Memory B cell (primary cell): ENCODE data around the gene KMT2A.
"Not testable (repeated sequence)": the region's sequence is repeated elsewhere in the genome, so short reads cannot be mapped to it uniquely, and the experiment has no call there.

Experiments used
- ATAC-seq: fragments of 150-1000 bp; cut with Tn5 transposase; 2 replicates; pipeline ENCODE4 v1.10.0; 2021; ENCODE audit warnings: low read depth, mild to moderate bottlenecking, moderate library complexity
- DNase-seq, 2 donors: peaks; one replicate each; pipeline ENCODE4 v3.0.0; 2022; ENCODE audit warnings: low spot score in 2 of 2
- H3K27ac Mint-ChIP-seq: one replicate; pipeline ENCODE4 v1.8.0; 2022; ENCODE audit warnings: mild to moderate bottlenecking, moderate library complexity, mixed read lengths
- H3K27me3 Mint-ChIP-seq: one replicate; pipeline ENCODE4 v1.8.0; 2022; ENCODE audit warnings: mixed read lengths
- H3K36me3 Mint-ChIP-seq: one replicate; pipeline ENCODE4 v1.8.0; 2022; ENCODE audit warnings: mild to moderate bottlenecking, mixed read lengths
- H3K4me1 Mint-ChIP-seq: one replicate; pipeline ENCODE4 v1.8.0; 2022; ENCODE audit warnings: mixed read lengths
- H3K4me3 Mint-ChIP-seq: one replicate; pipeline ENCODE4 v1.8.0; 2022; ENCODE audit warnings: mild to moderate bottlenecking, moderate library complexity, mixed read lengths
- H3K9me3 Mint-ChIP-seq: one replicate; pipeline ENCODE4 v1.8.0; 2022; ENCODE audit warnings: mixed read lengths

The KMT2A gene

DNA sequence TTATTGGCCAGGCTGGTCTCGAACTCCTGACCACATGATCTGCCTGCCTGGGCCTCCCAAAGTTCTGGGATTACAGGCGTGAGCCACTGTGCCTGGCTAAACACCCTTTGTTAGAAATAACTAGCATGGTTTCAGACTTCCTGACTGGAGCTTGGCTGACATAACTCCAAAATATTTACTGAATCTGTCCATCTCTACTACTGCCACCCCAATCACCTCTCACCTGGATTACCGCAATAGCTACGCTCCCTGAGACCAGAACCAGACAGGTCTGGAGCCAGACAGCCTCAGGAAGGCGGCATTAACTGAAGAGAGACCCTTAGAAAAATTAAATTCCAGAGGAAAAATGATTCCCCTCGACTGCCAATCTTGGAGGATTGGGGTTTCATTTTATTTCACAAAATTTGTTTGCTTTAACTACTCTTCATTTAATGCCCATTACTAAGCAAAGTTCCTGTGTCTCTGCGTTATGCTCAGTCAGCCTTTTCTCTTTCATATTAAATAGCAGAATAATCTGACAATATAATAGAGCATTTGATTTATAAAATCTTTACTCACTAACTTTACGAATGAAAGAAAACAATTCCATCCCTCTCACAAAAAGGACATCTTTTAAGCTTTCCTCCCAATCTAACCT lies 107.8 kb downstream of the KMT2A start:
- H3K9me3 Mint-ChIP-seq: no peaks in the 10 kb centered on the region
- no peak overlapping the region for H3K27ac Mint-ChIP-seq
- H3K4me3 Mint-ChIP-seq: no peak overlapping the region
- DNase-seq: no peak
- H3K4me1 Mint-ChIP-seq: no peaks in the 10 kb centered on the region
- ATAC-seq: no peak
- H3K27me3 Mint-ChIP-seq: no peaks in the 10 kb centered on the region
- peaks cover 14% of the 10 kb centered on the region for H3K36me3 Mint-ChIP-seq

DNA sequence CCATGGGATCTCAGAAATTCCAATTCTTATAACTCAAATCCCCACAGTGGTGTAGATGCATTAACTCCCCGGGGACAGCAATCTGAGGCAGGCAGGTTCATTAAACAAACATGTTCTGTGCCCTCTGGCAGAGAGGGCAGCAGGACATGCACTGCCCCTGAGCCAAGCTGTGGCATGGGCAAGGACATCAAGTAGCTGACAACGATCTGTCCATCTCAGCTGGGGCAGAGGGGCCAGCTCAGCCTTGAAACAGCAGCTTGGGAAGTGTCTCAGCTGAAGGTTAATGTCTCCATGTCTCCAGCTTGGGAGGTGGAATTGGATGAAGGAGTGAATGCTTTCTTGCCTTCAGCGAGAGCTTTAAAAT lies 108.3 kb downstream of the KMT2A start:
- H3K9me3 Mint-ChIP-seq: no peaks in the 10 kb centered on the region
- H3K4me3 Mint-ChIP-seq: no peak overlapping the region
- DNase-seq: no peak
- H3K27ac Mint-ChIP-seq: no peak overlapping the region
- ATAC-seq: no peak
- no peaks in the 10 kb centered on the region for H3K27me3 Mint-ChIP-seq
- no peaks in the 10 kb centered on the region for H3K4me1 Mint-ChIP-seq
- peaks cover 14% of the 10 kb centered on the region for H3K36me3 Mint-ChIP-seq

DNA sequence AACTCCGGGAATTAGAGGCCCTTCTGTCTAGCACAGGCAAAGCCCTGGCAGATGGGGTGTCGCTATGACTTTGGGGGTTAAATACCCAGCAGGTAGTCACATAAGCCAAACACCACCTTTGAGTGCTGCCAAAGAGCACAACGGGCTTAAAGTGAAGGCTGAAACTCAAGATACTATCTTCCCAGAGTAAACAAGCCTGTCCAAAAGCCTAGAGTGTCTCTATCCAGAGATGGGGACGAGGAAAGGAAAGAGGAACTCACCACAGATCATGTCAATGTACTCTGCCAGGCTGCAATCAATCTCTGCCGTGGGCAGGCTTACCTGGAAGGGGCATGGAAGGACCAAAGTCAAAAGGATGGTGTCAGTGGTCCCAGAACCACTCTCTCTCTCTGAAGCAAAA lies 109.2 kb downstream of the KMT2A start:
- H3K4me1 Mint-ChIP-seq: no peaks in the 10 kb centered on the region
- no peak overlapping the region for H3K27ac Mint-ChIP-seq
- no peaks in the 10 kb centered on the region for H3K9me3 Mint-ChIP-seq
- H3K4me3 Mint-ChIP-seq: no peak overlapping the region
- ATAC-seq (no peak), DNase-seq (no peak)
- no peaks in the 10 kb centered on the region for H3K27me3 Mint-ChIP-seq
- peaks cover 12% of the 10 kb centered on the region for H3K36me3 Mint-ChIP-seq

DNA sequence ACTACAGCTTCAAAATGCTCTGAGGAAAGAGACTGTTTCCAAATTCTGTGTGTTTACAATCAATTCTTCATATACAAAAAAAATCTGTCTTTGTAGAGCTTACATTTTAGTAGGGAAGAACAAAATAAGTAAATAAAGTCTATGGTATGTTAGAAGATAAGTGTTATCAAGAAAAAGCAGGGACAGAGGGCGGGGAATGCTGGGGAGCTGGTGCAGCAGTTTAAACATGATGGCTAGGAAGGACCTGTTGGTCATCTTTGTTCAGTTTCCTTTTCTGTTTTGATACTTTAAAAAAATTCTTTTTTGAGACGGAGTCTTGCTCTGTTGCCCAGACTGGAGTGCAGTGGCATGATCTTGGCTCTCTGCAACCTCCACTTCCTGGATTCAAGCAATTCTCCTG lies 110.8 kb downstream of the KMT2A start:
- Mint-ChIP-seq H3K4me1 (no peaks in the 10 kb centered on the region), H3K27me3 (no peaks in the 10 kb centered on the region), H3K36me3 (peaks cover 12% of the 10 kb centered on the region), H3K4me3 (no peak overlapping the region), H3K27ac (no peak overlapping the region), H3K9me3 (no peaks in the 10 kb centered on the region)
- DNase-seq (no peak), ATAC-seq (no peak)

DNA sequence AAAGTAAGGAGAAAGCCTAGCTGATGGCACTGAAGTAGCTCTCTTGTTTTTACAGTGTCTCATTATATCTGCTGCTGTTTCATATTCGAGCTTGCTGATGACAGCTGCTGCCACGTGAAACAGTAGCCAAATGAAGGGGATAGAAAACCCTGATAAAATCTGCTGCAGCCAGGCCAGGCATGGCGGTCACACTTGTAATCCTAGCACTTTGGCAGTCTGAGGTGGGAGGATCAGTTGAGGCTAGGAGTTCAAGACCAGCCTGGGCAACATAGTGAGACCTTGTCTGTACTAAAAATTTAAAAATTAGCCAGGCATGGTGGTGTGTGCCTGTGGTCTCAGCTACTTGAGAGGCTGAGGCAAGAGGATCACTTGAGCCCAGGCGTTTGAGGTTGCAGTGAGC lies 116.0 kb downstream of the KMT2A start:
- Mint-ChIP-seq H3K9me3 (no peaks in the 10 kb centered on the region), H3K27me3 (no peaks in the 10 kb centered on the region)

DNA sequence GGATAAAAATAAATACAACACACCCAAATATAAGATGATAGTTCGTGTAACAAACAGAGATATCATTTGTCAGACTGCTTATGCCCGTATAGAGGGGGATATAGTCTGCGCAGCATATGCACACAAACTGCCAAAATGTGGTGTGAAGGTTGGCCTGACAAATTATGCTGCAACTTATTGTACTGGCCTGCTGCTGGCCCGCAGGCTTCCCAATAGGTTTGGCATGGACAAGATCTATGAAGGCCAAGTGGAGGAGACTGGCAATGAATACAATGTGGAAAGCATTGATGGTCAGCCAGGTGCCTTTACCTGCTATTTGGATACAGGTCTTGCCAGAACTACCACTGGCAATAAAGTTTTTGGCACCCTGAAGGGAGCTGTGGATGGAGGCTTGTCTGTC lies 124.5 kb downstream of the KMT2A start:
- Mint-ChIP-seq H3K9me3 (no peaks in the 10 kb centered on the region), H3K4me1 (peaks cover 11% of the 10 kb centered on the region), H3K27ac (no peak overlapping the region), H3K27me3 (no peaks in the 10 kb centered on the region), H3K36me3 (peaks cover 15% of the 10 kb centered on the region), H3K4me3 (no peak overlapping the region)
- ATAC-seq: no peak
- no peak for DNase-seq

More for the DNA sequence above, 116.0 kb downstream of the KMT2A start:
- no peak for ATAC-seq
- H3K4me3 Mint-ChIP-seq: no peak overlapping the region
- DNase-seq: no peak
- no peak overlapping the region for H3K27ac Mint-ChIP-seq
- no peaks in the 10 kb centered on the region for H3K4me1 Mint-ChIP-seq
- peaks cover 21% of the 10 kb centered on the region for H3K36me3 Mint-ChIP-seq

DNA sequence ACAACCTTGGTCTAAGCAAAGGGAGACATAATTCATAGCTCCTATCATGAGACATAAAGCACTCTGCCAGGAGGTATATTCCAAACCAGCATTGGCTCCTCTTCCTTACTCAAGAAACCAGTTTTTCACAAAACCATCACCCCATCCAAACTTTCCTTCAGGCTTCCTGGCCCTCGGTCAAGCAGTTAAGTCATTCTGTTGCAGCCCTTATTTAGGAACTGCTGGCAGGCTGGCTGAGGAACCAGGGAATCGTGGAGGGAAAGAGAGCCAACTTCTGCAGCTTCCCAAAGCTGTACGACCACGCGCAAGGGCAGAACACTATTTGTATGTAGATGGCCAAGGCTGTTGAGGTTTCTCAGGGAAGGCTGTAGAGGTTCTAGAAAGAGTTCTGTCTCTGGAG lies 128.8 kb downstream of the KMT2A start:
- Mint-ChIP-seq H3K27ac (peak overlapping the region; percentile 94), H3K9me3 (no peaks in the 10 kb centered on the region), H3K27me3 (no peaks in the 10 kb centered on the region), H3K4me3 (peak overlapping the region; percentile 77), H3K4me1 (peaks cover 16% of the 10 kb centered on the region), H3K36me3 (peaks cover 7% of the 10 kb centered on the region)
- DNase-seq (no peak), ATAC-seq (no peak)

DNA sequence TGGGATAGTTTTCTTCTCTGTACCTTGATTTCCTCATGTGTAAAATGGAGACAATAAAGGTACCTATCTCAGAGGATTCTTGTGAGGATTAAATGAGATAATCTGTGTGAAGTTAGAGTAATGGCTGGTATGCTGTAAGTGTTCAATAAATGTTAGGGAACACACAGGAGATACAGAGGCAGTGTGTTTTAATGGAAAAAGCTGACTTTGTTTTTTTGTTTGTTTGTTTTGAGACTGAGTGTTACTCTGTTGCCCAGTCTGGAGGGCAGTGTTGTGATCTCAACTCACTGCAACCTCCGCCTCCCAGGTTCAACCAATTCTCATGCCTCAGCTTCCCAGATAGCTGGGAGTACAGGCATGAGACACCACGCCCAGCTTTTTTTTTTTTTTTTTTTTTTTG lies 133.4 kb downstream of the KMT2A start:
- ATAC-seq: no peak
- Mint-ChIP-seq H3K4me3 (no peak overlapping the region), H3K27me3 (no peaks in the 10 kb centered on the region), H3K27ac (no peak overlapping the region), H3K4me1 (peaks cover 29% of the 10 kb centered on the region), H3K36me3 (no peaks in the 10 kb centered on the region), H3K9me3 (no peaks in the 10 kb centered on the region)
- no peak for DNase-seq

DNA sequence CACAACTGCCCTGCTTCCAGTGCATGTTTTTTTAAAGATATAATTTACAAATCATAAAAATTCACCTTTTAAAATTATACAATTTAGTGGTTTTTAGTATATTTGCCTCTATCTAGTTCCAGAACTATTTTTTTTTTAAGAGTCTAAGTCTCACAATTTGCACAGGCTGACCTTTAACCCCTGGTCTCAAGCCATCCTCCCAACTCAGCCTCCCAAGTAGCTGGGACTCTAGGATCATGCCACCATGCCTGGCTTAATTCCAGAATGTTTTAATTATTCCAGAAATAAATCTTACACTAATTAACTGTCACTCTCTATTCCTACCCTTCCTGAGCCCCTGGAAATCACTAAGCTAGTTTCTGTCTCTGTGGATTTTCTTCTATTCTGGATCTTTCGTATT lies 134.5 kb downstream of the KMT2A start:
- no peak for ATAC-seq
- Mint-ChIP-seq H3K27me3 (no peaks in the 10 kb centered on the region), H3K4me1 (peaks cover 23% of the 10 kb centered on the region), H3K27ac (peak overlapping the region; percentile 93), H3K9me3 (no peaks in the 10 kb centered on the region), H3K36me3 (no peaks in the 10 kb centered on the region), H3K4me3 (no peak overlapping the region)
- no peak for DNase-seq

DNA sequence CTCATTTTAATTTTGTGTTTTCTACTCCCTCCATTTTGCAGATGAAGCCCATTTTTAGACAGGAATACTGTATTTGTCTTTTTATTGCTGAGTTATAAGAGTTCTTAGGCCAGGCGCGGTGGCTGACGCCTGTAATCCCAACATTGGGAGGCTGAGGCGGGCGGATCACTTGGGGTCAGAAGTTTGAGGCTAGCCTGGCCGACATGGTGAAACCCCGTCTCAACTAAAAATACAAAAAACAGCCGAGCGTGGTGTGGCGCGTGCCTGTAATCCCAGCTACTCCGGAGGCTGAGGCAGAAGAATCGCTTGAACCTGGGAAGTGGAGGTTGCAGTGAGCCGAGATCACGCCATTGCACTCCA lies 135.4 kb downstream of the KMT2A start:
- DNase-seq: peak; percentile 2 to 31
- not testable (repeated sequence) for H3K9me3 Mint-ChIP-seq, ATAC-seq

DNA sequence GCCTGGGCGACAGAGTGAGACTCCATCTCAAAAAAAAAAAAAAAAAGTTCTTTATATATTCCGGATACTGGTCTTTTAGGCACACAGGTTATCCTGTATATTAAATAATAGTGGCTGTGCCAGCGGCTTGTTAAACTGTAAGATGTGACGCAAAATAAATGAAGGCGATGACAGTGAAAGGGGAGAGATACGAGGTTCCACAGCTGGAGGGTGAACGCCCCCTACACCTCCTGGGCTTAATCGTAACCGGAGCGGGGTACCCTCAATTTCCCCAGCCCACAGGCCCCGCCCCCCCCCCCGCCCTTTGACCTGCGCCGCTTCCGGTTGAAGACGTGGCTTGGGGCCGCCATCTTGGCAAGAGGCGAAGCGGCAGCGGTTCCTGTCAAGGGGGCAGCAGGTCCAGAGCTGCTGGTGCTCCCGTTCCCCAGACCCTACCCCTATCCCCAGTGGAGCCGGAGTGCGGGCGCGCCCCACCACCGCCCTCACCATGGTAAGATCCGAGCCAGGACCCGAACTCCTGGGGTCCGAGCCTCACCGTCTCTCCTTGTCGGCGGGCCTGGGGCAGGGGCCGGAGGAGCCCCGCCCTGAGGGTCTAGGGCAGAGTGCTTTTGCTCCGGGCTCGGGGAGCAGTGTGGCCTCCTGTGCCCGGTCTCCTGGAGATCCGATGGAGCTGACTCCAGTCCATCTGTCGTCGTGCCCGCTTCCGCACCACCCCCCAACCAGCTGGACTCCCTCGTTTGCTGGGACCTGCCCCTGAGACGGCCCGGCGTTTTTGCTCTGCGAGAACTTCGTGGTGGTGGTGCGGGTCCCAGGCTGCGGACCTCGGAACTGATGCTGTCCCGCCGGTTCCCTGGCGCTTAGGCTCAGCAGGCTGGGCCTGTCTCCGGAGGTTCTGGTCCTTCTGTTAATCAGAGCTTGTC lies 136.0 kb downstream of the KMT2A start, which contains the start of gene ARCN1:
ARCN1 (plus strand) TSS at position 349 of the 920 bp plus-strand sequence; CDS start at position 488, 139 bp downstream.
- Mint-ChIP-seq H3K9me3 (no peaks in the 10 kb centered on the region), H3K36me3 (peaks cover 3% of the 10 kb centered on the region), H3K27me3 (no peaks in the 10 kb centered on the region), H3K4me1 (peaks cover 24% of the 10 kb centered on the region), H3K27ac (peak within 1 kb of the TSS; percentile 93), H3K4me3 (peak within 1 kb of the TSS; percentile 91)
- ATAC-seq: peak; percentile 87
- DNase-seq: peak; percentile 68

More for the DNA sequence above, 135.4 kb downstream of the KMT2A start:
- H3K4me1 Mint-ChIP-seq: peaks cover 23% of the 10 kb centered on the region
- not testable (repeated sequence) for H3K36me3 Mint-ChIP-seq, H3K27me3 Mint-ChIP-seq
- peak overlapping the region; percentile 93 for H3K27ac Mint-ChIP-seq
- peak overlapping the region; percentile 91 for H3K4me3 Mint-ChIP-seq

DNA sequence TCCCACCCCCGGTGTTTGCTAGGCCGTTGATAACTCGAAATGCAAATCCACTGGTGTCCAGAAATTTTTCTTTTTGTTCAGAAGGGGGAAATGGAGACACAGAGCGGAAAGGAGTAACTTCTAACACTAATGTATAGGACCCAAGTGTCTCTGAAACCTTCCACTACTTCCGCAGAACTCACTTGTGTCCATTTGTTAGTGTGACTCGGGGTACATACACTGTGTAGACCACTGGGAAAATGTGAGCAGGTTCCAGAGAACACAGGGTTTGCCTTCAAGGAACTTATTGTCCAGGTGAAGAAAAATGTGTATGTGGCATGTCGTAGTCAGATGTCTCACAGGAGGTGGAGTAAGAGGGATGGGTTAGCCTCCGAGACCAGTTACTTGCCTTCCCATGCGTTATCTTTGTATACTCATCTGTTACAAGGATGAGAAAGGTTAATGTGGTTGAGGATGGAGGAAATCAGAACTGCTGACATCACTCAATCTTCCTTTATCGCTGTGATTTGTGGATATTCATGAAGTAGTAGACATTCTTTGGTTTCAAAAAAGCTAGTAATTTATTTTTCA lies 136.8 kb downstream of the KMT2A start:
- peak overlapping the region; percentile 91 for H3K4me3 Mint-ChIP-seq
- ATAC-seq (peak; percentile 13), DNase-seq (peak in 1 of 2 donors; percentile 3)
- H3K27ac Mint-ChIP-seq: peak overlapping the region; percentile 93
- H3K36me3 Mint-ChIP-seq: peaks cover 6% of the 10 kb centered on the region
- H3K27me3 Mint-ChIP-seq: no peaks in the 10 kb centered on the region
- H3K4me1 Mint-ChIP-seq: peaks cover 27% of the 10 kb centered on the region
- H3K9me3 Mint-ChIP-seq: no peaks in the 10 kb centered on the region

DNA sequence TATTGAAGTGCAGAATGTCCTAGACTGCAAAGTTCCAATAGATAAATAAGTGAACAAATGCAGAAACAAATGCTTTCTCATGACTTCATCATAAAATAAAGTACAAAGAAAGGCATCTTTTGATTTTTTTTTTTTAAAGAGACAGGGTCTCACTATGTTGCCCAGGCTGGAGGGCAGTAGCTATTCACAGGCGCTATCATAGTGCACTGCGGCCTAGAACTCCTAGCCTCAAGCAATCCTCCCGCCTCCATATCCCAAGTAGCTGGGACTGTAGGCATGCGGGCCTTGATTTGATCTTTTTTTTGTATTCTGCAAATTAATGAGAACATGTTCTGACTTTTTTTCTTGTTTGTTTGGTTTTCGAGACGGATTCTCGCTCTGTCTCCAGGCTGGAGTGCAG lies 138.3 kb downstream of the KMT2A start:
- H3K4me3 Mint-ChIP-seq: peak overlapping the region; percentile 3
- no peak overlapping the region for H3K27ac Mint-ChIP-seq
- no peaks in the 10 kb centered on the region for H3K27me3 Mint-ChIP-seq
- peaks cover 6% of the 10 kb centered on the region for H3K36me3 Mint-ChIP-seq
- peaks cover 27% of the 10 kb centered on the region for H3K4me1 Mint-ChIP-seq
- ATAC-seq (no peak), DNase-seq (no peak)
- H3K9me3 Mint-ChIP-seq: no peaks in the 10 kb centered on the region
